LoVo (cell line): ENCODE data around the gene EVA1A.
A peak's percentile ranks its signal among the peaks of the same experiment; 100 is the strongest.

Experiments
- DNase-seq: peaks from one replicate; pipeline ENCODE4 v3.0.0-alpha.2; 2016; ENCODE audit warnings: low spot score

Gene EVA1A

GRCh38 chr2:75560768-75561565, at the start of gene EVA1A:
EVA1A (minus strand) TSS chr2:75560939; CDS start chr2:75518140, 42,799 bp downstream.
- peak; percentile 25 for DNase-seq

GRCh38 chr2:75609937-75610508, 49.3 kb upstream of the EVA1A start:
- no peak for DNase-seq

GRCh38 chr2:75609334-75609689, 48.6 kb upstream of the EVA1A start:
- DNase-seq: no peak

GRCh38 chr2:75608684-75609333, 48.1 kb upstream of the EVA1A start:
- peak; percentile 66 for DNase-seq

GRCh38 chr2:75607988-75608683, 47.4 kb upstream of the EVA1A start:
- DNase-seq: no peak

- no peak for DNase-seq
These were observed 46.7 kb upstream of the EVA1A start for GRCh38 chr2:75607400-75607798.

- DNase-seq: no peak
These were observed 46.1 kb upstream of the EVA1A start for GRCh38 chr2:75606761-75607399.

- peak; percentile 64 for DNase-seq
These were observed 45.2 kb upstream of the EVA1A start for GRCh38 chr2:75605770-75606529.

GRCh38 chr2:75604484-75604883, 43.7 kb upstream of the EVA1A start:
- DNase-seq: no peak

GRCh38 chr2:75603477-75603876, 42.7 kb upstream of the EVA1A start:
- no peak for DNase-seq

GRCh38 chr2:75602724-75603342, 42.1 kb upstream of the EVA1A start:
- DNase-seq: peak; percentile 47

- no peak for DNase-seq
These were observed 39.8 kb upstream of the EVA1A start for GRCh38 chr2:75600461-75601011.

GRCh38 chr2:75598589-75599155, 37.9 kb upstream of the EVA1A start:
- DNase-seq: no peak

GRCh38 chr2:75597949-75598348, 37.2 kb upstream of the EVA1A start:
- no peak for DNase-seq

- no peak for DNase-seq
These were observed 36.0 kb upstream of the EVA1A start for GRCh38 chr2:75596784-75597183.

- DNase-seq: no peak
These were observed 35.0 kb upstream of the EVA1A start for GRCh38 chr2:75595541-75596395.

GRCh38 chr2:75594596-75594995, 33.9 kb upstream of the EVA1A start:
- DNase-seq: no peak

GRCh38 chr2:75592888-75593287, 32.1 kb upstream of the EVA1A start:
- DNase-seq: no peak

- DNase-seq: peak; percentile 17
These were observed 31.3 kb upstream of the EVA1A start for GRCh38 chr2:75592030-75592429.
